Measurements from ENCODE around the gene GPR78. TPM values are rescaled to one million over a fixed set of nuclear protein-coding genes. Genes with fewer than 3 reads are reported as not detected.

The GPR78 gene
- total and polyA plus RNA-seq, 4 donors, result not detected

- H3K9ac ChIP-seq (ENCODE audit: low read depth in 1 of 2, low read length in 2 of 2), result no peak overlapping the region
- no peaks in the 10 kb centered on the region for H3K36me3 ChIP-seq (ENCODE audit: control insufficient read depth in 4 of 4, insufficient read depth in 3 of 4, low read depth in 1 of 4, low read length in 3 of 4)
- H3K9me3 ChIP-seq (ENCODE audit: control insufficient read depth in 4 of 4, low read length in 3 of 4), result no peaks in the 10 kb centered on the region
- WGBS, result 94% methylated on average over 12 of the region's 12 CpGs
- no peaks in the 10 kb centered on the region for H3K27me3 ChIP-seq (ENCODE audit: control insufficient read depth in 4 of 4, insufficient read depth in 4 of 4, low read length in 3 of 4)
- TF ChIP-seq ATF3 (IDR thresholded peaks at IDR 0.05) (no peak), RXRA (IDR thresholded peaks at IDR 0.05) (no peak), FOXA2 (IDR thresholded peaks at IDR 0.05) (no peak), NR2F2 (IDR thresholded peaks at IDR 0.05) (no peak), JUND (IDR thresholded peaks at IDR 0.05) (no peak), FOXA1 (IDR thresholded peaks at IDR 0.05) (no peak), ZBTB33 (IDR thresholded peaks at IDR 0.05) (no peak), HNF4G (IDR thresholded peaks at IDR 0.05) (no peak), RAD21 (IDR thresholded peaks at IDR 0.05) (no peak), CTCF (IDR thresholded peaks at IDR 0.05; ENCODE audit: low read depth, low read length, missing input control) (no peak), HNF4A (conservative IDR thresholded peaks at IDR 0.05) (no peak), EGR1 (IDR thresholded peaks at IDR 0.05; ENCODE audit: low read depth in 2 of 2) (no peak), YY1 (IDR thresholded peaks at IDR 0.05) (no peak), SP1 (IDR thresholded peaks at IDR 0.05) (no peak), TAF1 (conservative IDR thresholded peaks at IDR 0.05) (no peak)
- TF ChIP-seq, protein P1, sequence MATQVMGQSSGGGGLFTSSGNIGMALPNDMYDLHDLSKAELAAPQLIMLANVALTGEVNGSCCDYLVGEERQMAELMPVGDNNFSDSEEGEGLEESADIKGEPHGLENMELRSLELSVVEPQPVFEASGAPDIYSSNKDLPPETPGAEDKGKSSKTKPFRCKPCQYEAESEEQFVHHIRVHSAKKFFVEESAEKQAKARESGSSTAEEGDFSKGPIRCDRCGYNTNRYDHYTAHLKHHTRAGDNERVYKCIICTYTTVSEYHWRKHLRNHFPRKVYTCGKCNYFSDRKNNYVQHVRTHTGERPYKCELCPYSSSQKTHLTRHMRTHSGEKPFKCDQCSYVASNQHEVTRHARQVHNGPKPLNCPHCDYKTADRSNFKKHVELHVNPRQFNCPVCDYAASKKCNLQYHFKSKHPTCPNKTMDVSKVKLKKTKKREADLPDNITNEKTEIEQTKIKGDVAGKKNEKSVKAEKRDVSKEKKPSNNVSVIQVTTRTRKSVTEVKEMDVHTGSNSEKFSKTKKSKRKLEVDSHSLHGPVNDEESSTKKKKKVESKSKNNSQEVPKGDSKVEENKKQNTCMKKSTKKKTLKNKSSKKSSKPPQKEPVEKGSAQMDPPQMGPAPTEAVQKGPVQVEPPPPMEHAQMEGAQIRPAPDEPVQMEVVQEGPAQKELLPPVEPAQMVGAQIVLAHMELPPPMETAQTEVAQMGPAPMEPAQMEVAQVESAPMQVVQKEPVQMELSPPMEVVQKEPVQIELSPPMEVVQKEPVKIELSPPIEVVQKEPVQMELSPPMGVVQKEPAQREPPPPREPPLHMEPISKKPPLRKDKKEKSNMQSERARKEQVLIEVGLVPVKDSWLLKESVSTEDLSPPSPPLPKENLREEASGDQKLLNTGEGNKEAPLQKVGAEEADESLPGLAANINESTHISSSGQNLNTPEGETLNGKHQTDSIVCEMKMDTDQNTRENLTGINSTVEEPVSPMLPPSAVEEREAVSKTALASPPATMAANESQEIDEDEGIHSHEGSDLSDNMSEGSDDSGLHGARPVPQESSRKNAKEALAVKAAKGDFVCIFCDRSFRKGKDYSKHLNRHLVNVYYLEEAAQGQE (IDR thresholded peaks at IDR 0.05), result no peak
- TF ChIP-seq, protein P2, sequence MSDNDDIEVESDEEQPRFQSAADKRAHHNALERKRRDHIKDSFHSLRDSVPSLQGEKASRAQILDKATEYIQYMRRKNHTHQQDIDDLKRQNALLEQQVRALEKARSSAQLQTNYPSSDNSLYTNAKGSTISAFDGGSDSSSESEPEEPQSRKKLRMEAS (IDR thresholded peaks at IDR 0.05), result no peak
- H3K4me3 ChIP-seq (ENCODE audit: low read depth in 1 of 3, low read length in 3 of 3), result no peak overlapping the region
- DNase-seq (ENCODE audit: low spot score), result no peak
- H3K27ac ChIP-seq (ENCODE audit: low read depth in 1 of 2, low read length in 2 of 2), result no peak overlapping the region
- peaks cover 0 to 7% (median 1%) of the 10 kb centered on the region in 4 donors for H3K4me1 ChIP-seq (ENCODE audit: control insufficient read depth in 4 of 4, insufficient read depth in 4 of 4, low read length in 3 of 4)
These were observed 42.0 kb upstream of the GPR78 start for GRCh38 chr4:8538076-8538702.
